Peyer's patch (tissue), 4 donors: ENCODE results near the gene KIRREL3. TPM values are rescaled to one million over a fixed set of nuclear protein-coding genes. Genes with fewer than 3 reads are reported as not detected.

ENCODE experiments used
- DNase-seq, 3 donors: peaks; one replicate each; pipeline ENCODE4 v3.0.0-alpha.2; 2017 to 2019
- H3K27ac ChIP-seq, 4 donors: fragments of 200-600 bp; sonication (generic); one replicate each; pipeline ENCODE4 v1.5.1; 2016 to 2019
- H3K27me3 ChIP-seq, 2 donors: fragments of 200-600 bp; sonication (generic); one replicate each; pipeline ENCODE4 v1.5.1; 2019
- H3K36me3 ChIP-seq, 3 donors: fragments of 200-600 bp; sonication (generic); one replicate each; pipeline ENCODE4 v1.5.1; 2016 to 2019
- H3K4me1 ChIP-seq, 4 donors: fragments of 200-600 bp; sonication (generic); one replicate each; pipeline ENCODE4 v1.5.1; 2016 to 2019
- H3K4me3 ChIP-seq, 4 donors: fragments of 200-600 bp; sonication (generic); 1 replicate in 3 of 4; 2 replicates in 1 of 4; pipeline ENCODE4 v1.5.1; 2016 to 2019; ENCODE audit warnings: mild to moderate bottlenecking in 1 of 4
- H3K9me3 ChIP-seq, 4 donors: fragments of 200-600 bp; sonication (generic); one replicate each; pipeline ENCODE4 v1.5.1; 2016 to 2019; ENCODE audit warnings: mild to moderate bottlenecking in 1 of 4
- POLR2A ChIP-seq, 2 donors: fragments of 450-650 bp; IDR thresholded peaks; one replicate each; pipeline ENCODE4 v1.5.1; 2017; ENCODE audit warnings: antibody characterized with exemption in 2 of 2, mild to moderate bottlenecking in 2 of 2, moderate library complexity in 2 of 2
- total RNA-seq, 4 donors: library from RNA; depleted of rRNA; stranded (reverse); fragments of >200 nt; gene quantifications; one replicate each; pipeline ENCODE4 v1.1.0, GENCODE V29; 2016
- TF ChIP-seq, protein P1 (sequence below), 6 experiments: fragments of 450-650 bp in 4 of 6; fragments of 200-600 bp in 2 of 6; sonication (generic) in 1 of 6; IDR thresholded peaks; one replicate each; pipeline ENCODE4 v1.5.1; 2017 to 2019; ENCODE audit warnings: antibody characterized with exemption in 6 of 6, mild to moderate bottlenecking in 3 of 6, moderate library complexity in 1 of 6

KIRREL3 gene
- total RNA-seq, 4 donors from 2014 or later: 0.83 TPM; not detected in 3

DNA sequence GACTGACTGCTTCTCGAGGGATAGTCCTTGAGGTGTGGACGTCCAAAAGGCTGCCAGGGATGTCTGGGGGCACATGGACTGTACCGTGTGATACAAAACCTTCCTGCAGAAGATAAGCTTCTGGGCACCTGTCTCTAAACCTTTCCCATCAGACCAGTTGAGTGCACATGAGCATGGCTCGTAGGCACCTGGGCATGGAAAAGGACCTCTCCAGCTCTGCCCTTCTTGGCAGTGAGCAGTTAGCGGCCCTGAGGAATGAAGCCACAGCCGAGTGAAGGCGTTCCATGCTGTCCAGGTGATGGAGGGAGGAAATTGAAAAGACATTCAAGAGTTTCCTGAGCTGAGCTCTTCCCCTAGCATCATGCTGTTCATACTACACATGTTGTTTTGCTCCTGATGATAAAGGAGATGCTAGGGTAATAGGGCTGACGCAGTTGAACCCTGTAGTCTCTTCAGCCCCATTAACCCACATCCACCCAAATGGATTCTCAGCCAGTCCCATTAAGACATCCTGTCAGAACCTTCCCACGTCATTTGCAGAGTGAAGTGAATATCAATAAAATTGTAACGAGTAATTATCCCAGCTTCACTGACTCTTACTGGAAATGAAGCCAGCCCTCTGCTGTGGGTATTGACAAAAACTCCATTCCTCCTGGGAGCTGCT is 138.6 kb downstream of the KIRREL3 start:
- Histone ChIP-seq H3K36me3 (no peaks in the 10 kb centered on the region), H3K4me3 (no peak overlapping the region), H3K27me3 (no peaks in the 10 kb centered on the region), H3K4me1 (no peaks in the 10 kb centered on the region), H3K9me3 (no peaks in the 10 kb centered on the region), H3K27ac (no peak overlapping the region)
- TF ChIP-seq, protein P1, sequence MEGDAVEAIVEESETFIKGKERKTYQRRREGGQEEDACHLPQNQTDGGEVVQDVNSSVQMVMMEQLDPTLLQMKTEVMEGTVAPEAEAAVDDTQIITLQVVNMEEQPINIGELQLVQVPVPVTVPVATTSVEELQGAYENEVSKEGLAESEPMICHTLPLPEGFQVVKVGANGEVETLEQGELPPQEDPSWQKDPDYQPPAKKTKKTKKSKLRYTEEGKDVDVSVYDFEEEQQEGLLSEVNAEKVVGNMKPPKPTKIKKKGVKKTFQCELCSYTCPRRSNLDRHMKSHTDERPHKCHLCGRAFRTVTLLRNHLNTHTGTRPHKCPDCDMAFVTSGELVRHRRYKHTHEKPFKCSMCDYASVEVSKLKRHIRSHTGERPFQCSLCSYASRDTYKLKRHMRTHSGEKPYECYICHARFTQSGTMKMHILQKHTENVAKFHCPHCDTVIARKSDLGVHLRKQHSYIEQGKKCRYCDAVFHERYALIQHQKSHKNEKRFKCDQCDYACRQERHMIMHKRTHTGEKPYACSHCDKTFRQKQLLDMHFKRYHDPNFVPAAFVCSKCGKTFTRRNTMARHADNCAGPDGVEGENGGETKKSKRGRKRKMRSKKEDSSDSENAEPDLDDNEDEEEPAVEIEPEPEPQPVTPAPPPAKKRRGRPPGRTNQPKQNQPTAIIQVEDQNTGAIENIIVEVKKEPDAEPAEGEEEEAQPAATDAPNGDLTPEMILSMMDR (IDR thresholded peaks at IDR 0.05): no peak
- TF ChIP-seq POLR2A (IDR thresholded peaks at IDR 0.05): no peak
- no peak for DNase-seq

DNA sequence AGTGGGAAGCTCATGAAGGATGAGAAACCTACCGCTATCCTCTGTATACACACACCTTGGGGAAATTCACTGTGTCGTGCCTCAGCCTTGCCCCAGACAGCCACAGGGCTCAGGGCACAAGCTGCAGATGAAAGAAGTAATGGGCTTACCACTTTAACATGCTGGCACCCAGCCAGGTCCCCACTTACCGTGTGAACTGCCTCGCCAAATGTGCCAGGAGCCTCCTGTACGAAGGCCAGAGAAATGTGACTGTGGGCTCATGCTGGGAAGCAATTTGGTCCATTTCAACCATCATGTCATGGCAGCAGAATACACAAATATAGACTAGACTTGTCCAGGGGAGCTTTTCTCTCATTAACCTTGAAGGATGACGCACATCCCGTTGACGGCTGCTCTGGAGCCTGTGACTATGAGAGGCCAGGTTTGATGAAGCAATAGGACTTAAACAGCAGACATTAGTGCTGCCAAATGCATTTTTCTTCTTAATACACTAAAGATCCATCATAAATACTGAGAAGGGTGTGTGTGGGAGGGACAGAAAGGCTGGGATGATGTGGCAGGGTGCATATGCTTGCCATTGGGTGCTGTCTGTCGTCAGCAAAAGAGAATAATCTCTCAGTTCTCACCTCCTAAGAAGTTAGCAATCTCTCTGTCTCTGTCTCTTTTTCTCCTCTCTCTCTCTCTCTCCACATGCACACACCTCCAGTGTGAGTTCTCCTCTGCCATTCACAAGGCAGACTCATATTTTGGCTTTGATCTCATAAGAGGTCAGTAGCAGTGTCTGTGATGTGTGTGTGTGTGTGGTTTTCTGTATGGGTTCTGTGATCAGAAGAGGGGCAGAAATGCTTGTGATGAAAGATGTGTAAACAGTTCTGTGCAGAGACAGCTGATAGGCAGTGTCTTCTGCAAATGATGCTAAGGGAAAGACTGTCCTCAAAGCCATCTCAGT is 142.4 kb downstream of the KIRREL3 start:
- no peaks in the 10 kb centered on the region for H3K36me3 ChIP-seq
- TF ChIP-seq, protein P1 (IDR thresholded peaks at IDR 0.05): no peak
- TF ChIP-seq POLR2A (IDR thresholded peaks at IDR 0.05): no peak
- no peaks in the 10 kb centered on the region for H3K4me1 ChIP-seq
- H3K27me3 ChIP-seq: no peaks in the 10 kb centered on the region
- DNase-seq: no peak
- H3K4me3 ChIP-seq: no peak overlapping the region
- no peaks in the 10 kb centered on the region for H3K9me3 ChIP-seq
- no peak overlapping the region for H3K27ac ChIP-seq

DNA sequence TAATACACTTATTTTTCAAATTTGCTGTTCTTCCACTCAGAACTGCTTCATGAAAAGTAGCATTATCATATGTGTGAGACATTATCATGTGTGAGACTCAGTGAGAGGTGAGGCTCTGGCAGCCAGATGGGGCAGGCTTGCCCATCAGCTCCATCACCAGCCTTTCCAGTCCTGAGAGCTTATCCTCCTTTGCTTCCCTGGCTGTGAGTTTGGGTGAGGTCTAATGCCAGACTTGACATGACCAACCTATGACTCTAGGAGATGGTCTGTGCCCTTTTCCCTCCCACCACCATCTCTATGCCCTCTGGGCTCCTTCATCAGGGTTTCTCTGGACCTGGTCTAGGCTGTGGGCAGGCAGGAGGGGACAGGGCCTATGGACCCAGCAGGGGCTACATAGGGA is 145.0 kb downstream of the KIRREL3 start:
- H3K36me3 ChIP-seq: no peaks in the 10 kb centered on the region
- H3K4me3 ChIP-seq: no peak overlapping the region
- no peak overlapping the region for H3K27ac ChIP-seq
- H3K27me3 ChIP-seq: no peaks in the 10 kb centered on the region
- no peaks in the 10 kb centered on the region for H3K9me3 ChIP-seq
- DNase-seq: no peak
- TF ChIP-seq POLR2A (IDR thresholded peaks at IDR 0.05): no peak
- TF ChIP-seq, protein P1 (IDR thresholded peaks at IDR 0.05): no peak
- no peaks in the 10 kb centered on the region for H3K4me1 ChIP-seq

DNA sequence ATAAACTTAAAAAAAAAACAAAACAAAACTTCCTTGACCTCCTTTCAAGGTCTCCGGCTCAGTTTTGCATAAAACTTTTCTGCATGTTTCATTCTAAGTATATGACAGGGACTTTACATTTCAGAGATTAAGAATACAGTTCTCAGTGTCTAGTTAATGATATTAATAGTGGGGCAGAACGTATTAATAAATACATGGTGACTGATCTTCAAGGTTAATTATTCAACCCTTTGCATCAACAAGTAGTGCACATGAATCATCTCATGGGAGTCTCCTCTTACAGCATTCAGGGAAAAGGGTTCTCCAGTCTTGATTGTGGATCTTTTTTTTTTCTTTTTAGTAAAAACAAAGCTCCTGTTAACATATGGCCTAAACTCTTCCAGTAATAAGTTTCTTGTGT is 146.8 kb downstream of the KIRREL3 start:
- DNase-seq: no peak
- no peaks in the 10 kb centered on the region for H3K9me3 ChIP-seq
- no peak overlapping the region for H3K4me3 ChIP-seq
- no peaks in the 10 kb centered on the region for H3K36me3 ChIP-seq
- no peaks in the 10 kb centered on the region for H3K4me1 ChIP-seq
- no peak overlapping the region for H3K27ac ChIP-seq
- TF ChIP-seq, protein P1 (IDR thresholded peaks at IDR 0.05): no peak
- no peak for TF ChIP-seq POLR2A (IDR thresholded peaks at IDR 0.05)
- H3K27me3 ChIP-seq: no peaks in the 10 kb centered on the region

DNA sequence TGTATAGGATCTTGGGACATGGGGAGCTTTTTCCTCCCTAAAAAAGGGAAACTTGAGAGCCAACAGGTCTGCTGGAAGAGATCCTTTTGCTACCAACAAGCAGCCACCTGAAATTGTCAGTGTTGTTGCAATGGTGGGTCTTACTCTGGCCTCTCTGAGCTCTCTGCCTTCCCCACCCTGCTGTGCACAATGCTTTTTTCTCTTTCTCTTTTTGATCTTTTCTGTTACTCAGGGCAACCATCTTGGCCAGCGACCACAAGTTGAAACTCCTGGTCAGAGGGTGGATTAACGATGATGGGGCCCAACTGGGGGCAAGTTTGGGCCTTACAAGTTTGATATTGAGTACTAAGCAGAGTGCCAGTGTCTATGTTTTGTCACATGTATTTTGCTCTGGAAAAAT is 155.8 kb downstream of the KIRREL3 start:
- Histone ChIP-seq H3K27me3 (no peaks in the 10 kb centered on the region), H3K9me3 (no peaks in the 10 kb centered on the region), H3K27ac (no peak overlapping the region), H3K36me3 (no peaks in the 10 kb centered on the region), H3K4me1 (no peaks in the 10 kb centered on the region), H3K4me3 (no peak overlapping the region)
- TF ChIP-seq, protein P1 (IDR thresholded peaks at IDR 0.05): no peak
- TF ChIP-seq POLR2A (IDR thresholded peaks at IDR 0.05): no peak
- DNase-seq: no peak
